Esophagus muscularis mucosa (tissue), 4 donors: ENCODE measurements around the gene TPX2. TPM values are rescaled to one million over a fixed set of nuclear protein-coding genes. Genes with fewer than 3 reads are reported as not detected.

Experiments
- DNase-seq: peaks from one replicate; pipeline ENCODE4 v3.0.0-alpha.2; 2017; ENCODE audit errors: extremely low spot score
- H3K27ac ChIP-seq, 4 donors: fragments of 200-600 bp; sonication (generic); replicated peaks in 1 of 4; 1 replicate in 3 of 4; 2 replicates in 1 of 4; pipeline ENCODE4 v1.5.1; 2016 to 2019; ENCODE audit warnings: mild to moderate bottlenecking in 1 of 4
- H3K27me3 ChIP-seq, 4 donors: fragments of 200-600 bp; sonication (generic); one replicate each; pipeline versions ENCODE4 v1.5.1 to v1.6.0; 2016 to 2019
- H3K36me3 ChIP-seq, 4 donors: fragments of 200-600 bp; sonication (generic); one replicate each; pipeline ENCODE4 v1.5.1; 2016 to 2019
- H3K4me1 ChIP-seq, 4 donors: fragments of 200-600 bp; sonication (generic); one replicate each; pipeline ENCODE4 v1.5.1; 2016 to 2019
- H3K4me3 ChIP-seq, 4 donors: fragments of 200-600 bp; sonication (generic); 1 replicate in 2 of 4; 2 replicates in 2 of 4; pipeline ENCODE4 v1.5.1; 2016 to 2019; ENCODE audit warnings: mild to moderate bottlenecking in 4 of 4, moderate library complexity in 1 of 4
- H3K9me3 ChIP-seq, 4 donors: fragments of 200-600 bp; sonication (generic); 1 replicate in 3 of 4; 2 replicates in 1 of 4; pipeline ENCODE4 v1.5.1; 2016 to 2019
- CTCF ChIP-seq, 3 experiments: fragments of 200-600 bp in 2 of 3; fragments of 450-650 bp in 1 of 3; sonication (generic) in 2 of 3; IDR thresholded peaks; one replicate each; pipeline ENCODE4 v1.5.1; 2017 to 2019; ENCODE audit warnings: antibody characterized with exemption in 3 of 3, mild to moderate bottlenecking in 2 of 3, moderate library complexity in 1 of 3
- EP300 ChIP-seq: sonication (generic); formaldehyde crosslinking; IDR thresholded peaks from one replicate; pipeline ENCODE4 v1.6.1; 2017; ENCODE audit warnings: antibody characterized with exemption
- POLR2A ChIP-seq: fragments of 450-650 bp; IDR thresholded peaks from one replicate; pipeline ENCODE4 v1.6.1; 2017; ENCODE audit warnings: antibody characterized with exemption, moderate library complexity, mild to moderate bottlenecking, low read depth
- POLR2AphosphoS5 ChIP-seq, 2 donors: sonication (generic); formaldehyde crosslinking; IDR thresholded peaks; one replicate each; pipeline ENCODE4 v1.6.1; 2017; ENCODE audit warnings: antibody characterized with exemption in 2 of 2
- WGBS: methylation state at CpG from one replicate; pipeline ENCODE4 v1.1.5; 2018; 5-methylcytosine and 5-hydroxymethylcytosine counted together
- intact Hi-C: fragments of 100-400 bp; cut with DNase I; formaldehyde crosslinking; loops from one replicate; pipeline ENCODE4 v1.15.1; 2023
- total RNA-seq, 4 donors: library from RNA; depleted of rRNA; stranded (reverse); fragments of >200 nt; gene quantifications; one replicate each; pipeline versions ENCODE4 v1.1.0 to v1.2.1, GENCODE V29; 2016

Gene TPX2
- total RNA-seq, 4 donors from 2014 or later: under 0.01 to 1.1 (median 0.38) TPM

DNA sequence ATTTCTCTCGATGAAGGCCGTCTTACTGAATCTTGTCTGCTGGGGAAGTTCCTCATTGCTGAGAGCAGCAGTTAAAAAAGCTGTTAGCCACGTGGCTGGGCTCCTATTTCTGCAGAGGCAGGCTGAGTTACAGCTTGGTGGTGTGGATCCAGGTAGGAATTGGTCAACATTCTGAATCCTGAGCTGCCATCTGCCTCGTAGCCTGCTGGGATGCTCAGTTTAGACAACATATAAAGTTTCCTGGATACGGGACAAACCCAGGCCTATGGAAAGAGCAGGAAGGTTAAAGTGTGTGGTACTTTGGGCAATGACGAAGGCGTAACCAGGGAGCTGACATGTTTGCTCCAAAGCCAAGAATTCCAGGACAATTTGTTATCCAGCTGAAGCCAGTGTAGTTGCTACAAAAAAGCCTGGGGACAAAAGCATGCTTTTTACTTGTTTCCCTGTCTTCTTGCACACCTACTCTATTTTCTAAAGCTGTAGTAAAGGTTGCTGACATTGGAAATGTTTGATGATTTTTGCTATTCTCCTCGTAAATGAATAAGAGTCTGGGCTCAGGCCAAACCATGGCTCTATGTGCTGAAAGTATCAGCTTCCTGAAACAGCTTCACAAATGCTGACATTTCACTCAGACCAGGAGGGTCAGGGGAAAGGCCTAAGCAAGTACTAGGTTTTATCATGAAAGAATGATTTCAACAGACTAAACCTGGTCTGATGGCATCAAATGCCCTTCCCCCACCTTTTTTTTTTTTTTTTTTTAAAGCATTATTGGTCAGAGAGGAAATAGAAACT lies 67.7 kb downstream of the TPX2 start:
- H3K4me1 ChIP-seq: peaks cover 1 to 12% (median 8%) of the 10 kb centered on the region in 4 donors
- 75% methylated on average over 8 of the region's 8 CpGs for WGBS
- H3K4me3 ChIP-seq: no peak overlapping the region
- no peak overlapping the region for H3K27ac ChIP-seq
- H3K27me3 ChIP-seq: no peaks in the 10 kb centered on the region
- intact Hi-C loops: no loop called here
- DNase-seq: no peak
- TF ChIP-seq POLR2A (no peak), POLR2AphosphoS5 (IDR thresholded peaks at IDR 0.05) (no peak)
- H3K9me3 ChIP-seq: no peaks in the 10 kb centered on the region
- no peaks in the 10 kb centered on the region for H3K36me3 ChIP-seq

GRCh38 chr20:31808481-31808880 lies 69.4 kb downstream of the TPX2 start:
- intact Hi-C loops: no loop called here
- no peaks in the 10 kb centered on the region for H3K27me3 ChIP-seq
- H3K4me3 ChIP-seq: no peak overlapping the region
- peaks cover 12 to 25% (median 14%) of the 10 kb centered on the region in 4 donors for H3K4me1 ChIP-seq
- no peaks in the 10 kb centered on the region for H3K36me3 ChIP-seq
- H3K9me3 ChIP-seq: no peaks in the 10 kb centered on the region
- 91% methylated on average over 3 of the region's 3 CpGs for WGBS
- DNase-seq: no peak
- no peak overlapping the region for H3K27ac ChIP-seq
- TF ChIP-seq POLR2AphosphoS5 (IDR thresholded peaks at IDR 0.05) (no peak), EP300 (no peak), CTCF (IDR thresholded peaks at IDR 0.05) (no peak), POLR2A (no peak)

DNA sequence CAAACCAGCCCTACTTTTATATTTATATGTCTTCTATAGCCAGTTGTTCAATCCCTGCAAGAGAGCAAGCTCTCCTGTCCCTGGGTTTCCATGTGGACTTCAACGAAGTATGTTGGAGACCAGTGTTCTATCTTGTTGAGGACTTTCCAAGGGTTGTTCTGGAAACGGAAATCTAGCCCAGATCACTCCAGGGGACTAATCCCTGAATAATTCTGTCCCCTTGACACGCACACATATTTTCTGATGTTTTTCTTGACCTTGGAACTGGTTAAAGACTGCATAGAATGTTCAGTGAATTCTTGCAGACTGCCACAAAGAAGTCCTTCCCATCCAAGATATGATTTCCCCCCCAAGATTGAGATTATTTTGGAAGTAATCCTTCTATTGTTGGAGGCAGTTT lies 70.6 kb downstream of the TPX2 start:
- no peak for TF ChIP-seq CTCF (IDR thresholded peaks at IDR 0.05)
- TF ChIP-seq POLR2A: no peak
- no peak for TF ChIP-seq POLR2AphosphoS5 (IDR thresholded peaks at IDR 0.05)
- TF ChIP-seq EP300: no peak
- Histone ChIP-seq H3K4me3 (no peak overlapping the region), H3K4me1 (peaks cover 12 to 25% (median 14%) of the 10 kb centered on the region in 4 donors), H3K9me3 (no peaks in the 10 kb centered on the region), H3K36me3 (no peaks in the 10 kb centered on the region), H3K27ac (no peak overlapping the region), H3K27me3 (no peaks in the 10 kb centered on the region)
- WGBS: 68% methylated on average over 3 of the region's 3 CpGs
- intact Hi-C loops: no loop called here
- DNase-seq: no peak

- H3K27me3 ChIP-seq: no peaks in the 10 kb centered on the region
- H3K4me1 ChIP-seq: peaks cover 12 to 35% (median 20%) of the 10 kb centered on the region in 4 donors
- H3K4me3 ChIP-seq: no peak overlapping the region
- intact Hi-C loops: no loop called here
- WGBS: 91% methylated on average over 4 of the region's 4 CpGs
- no peak for DNase-seq
- no peaks in the 10 kb centered on the region for H3K36me3 ChIP-seq
- no peaks in the 10 kb centered on the region for H3K9me3 ChIP-seq
- H3K27ac ChIP-seq: no peak overlapping the region
- no peak for TF ChIP-seq EP300
- no peak for TF ChIP-seq POLR2A
- no peak for TF ChIP-seq POLR2AphosphoS5 (IDR thresholded peaks at IDR 0.05)
- no peak for TF ChIP-seq CTCF (IDR thresholded peaks at IDR 0.05)
These were observed 72.1 kb downstream of the TPX2 start for GRCh38 chr20:31811198-31811597.

DNA sequence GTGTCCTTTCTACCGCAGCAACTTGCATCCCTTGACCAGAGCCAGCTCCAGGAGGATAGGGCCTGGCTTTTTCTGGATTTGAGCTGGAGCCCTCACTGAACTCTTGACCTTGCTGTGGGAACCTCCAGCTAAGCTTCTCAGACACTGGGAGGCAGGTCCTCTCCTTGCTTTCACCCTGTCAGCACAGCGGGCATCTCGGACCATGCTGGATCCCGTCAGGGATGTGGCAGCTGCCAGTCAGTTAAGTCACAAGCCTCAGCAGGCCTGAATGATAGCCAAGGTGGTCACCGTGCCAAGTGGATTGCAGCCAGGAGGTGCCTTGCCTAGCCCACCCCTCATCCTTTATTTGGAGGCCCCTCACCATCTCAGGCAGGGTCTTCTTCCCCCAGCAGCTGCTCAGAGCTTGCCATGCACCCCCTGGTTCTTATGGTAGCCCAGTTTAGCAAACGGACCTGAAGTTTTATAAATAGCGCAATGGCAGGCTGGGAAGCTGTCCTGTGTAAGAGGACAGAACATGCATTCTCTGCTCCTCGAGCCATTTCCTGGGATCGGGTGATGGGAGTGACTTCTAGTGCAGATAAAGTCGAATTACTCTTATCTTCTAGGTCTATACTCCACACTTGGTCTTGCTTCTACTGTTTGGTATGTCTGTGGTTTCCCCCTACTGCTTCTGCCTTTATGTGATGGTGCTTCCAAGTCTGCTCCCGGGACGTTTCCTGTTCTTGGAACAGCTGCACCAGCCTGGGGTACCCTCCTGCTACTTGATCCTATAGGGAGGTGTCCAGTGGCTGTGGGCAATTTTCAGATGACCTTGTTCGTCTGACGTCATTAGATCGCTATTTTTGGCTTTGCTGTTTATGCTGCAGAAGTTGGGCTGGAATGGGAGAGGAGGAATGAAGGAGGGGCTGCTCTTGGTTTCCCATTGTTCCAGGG lies 73.0 kb downstream of the TPX2 start:
- DNase-seq: no peak
- Histone ChIP-seq H3K4me3 (no peak overlapping the region), H3K4me1 (peaks cover 8 to 32% (median 18%) of the 10 kb centered on the region in 4 donors), H3K27ac (peak overlapping the region in 2 of 4 donors; percentile 4 to 5), H3K36me3 (no peaks in the 10 kb centered on the region), H3K27me3 (no peaks in the 10 kb centered on the region), H3K9me3 (no peaks in the 10 kb centered on the region)
- 64% methylated on average over 10 of the region's 15 CpGs for WGBS
- intact Hi-C loops: no loop called here
- no peak for TF ChIP-seq EP300
- TF ChIP-seq POLR2AphosphoS5 (IDR thresholded peaks at IDR 0.05): no peak
